GM21423 (cell line): ENCODE data around the gene ZNF524.
"Not testable (repeated sequence)": the region's sequence is repeated elsewhere in the genome, so short reads cannot be mapped to it uniquely, and the experiment has no call there.

ENCODE experiments used
- ATAC-seq: cut with Tn5 transposase; IDR thresholded peaks from one replicate; pipeline ENCODE4 v1.9.1; 2021; ENCODE audit warnings: mild to moderate bottlenecking, moderate library complexity; ENCODE audit not compliant: unreplicated experiment

The ZNF524 gene, protein sequence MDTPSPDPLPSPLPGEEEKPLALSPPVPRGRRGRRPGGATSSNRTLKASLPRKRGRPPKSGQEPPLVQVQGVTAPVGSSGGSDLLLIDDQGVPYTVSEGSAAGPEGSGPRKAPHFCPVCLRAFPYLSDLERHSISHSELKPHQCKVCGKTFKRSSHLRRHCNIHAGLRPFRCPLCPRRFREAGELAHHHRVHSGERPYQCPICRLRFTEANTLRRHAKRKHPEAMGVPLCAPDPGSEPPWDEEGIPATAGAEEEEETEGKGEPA

GRCh38 chr19:55599842-55600661 is at the start of gene ZNF524:
TSS of gene ZNF524 (plus strand) at chr19:55600288. CDS start at chr19:55602113, 1,825 bp downstream.
- ATAC-seq = peak; percentile 46

DNA sequence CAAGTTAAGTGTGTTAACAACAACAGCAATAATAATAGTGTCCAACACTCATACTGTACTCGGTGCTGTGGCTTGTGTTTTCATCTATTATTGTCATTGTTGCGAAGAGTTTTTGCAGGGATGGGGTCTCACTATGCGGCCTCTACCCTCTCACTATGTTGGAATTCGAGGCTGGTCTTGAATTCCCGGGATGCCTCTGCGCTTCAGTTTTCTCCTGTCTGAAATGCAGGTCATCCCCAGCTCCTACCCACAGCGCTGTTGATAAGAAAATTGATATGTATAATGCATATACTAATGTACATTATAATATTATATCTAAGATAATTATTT is 49.8 kb upstream of the ZNF524 start:
- no peak for ATAC-seq

DNA sequence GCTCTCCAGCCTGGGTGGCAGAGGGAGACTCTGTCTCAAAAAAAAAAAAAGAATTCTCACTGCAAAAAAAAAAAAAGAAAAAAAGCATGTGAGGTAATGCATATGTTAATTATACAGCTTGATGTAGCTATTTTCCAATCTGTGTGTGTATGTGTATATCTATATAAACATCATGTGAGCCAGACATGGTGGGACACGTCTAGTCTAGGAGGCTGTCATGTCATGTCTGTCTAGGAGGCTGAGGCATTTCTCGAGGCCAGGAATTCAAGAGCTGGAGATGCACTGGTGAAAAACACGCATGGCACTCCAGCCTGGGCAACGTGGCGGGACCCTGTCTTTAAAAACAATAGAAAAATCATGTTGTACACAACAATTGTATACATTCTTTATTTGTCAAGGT is 47.9 kb upstream of the ZNF524 start:
- ATAC-seq = no peak

- ATAC-seq = no peak
Measured at GRCh38 chr19:55552620-55553019, 47.5 kb upstream of the ZNF524 start.

- no peak for ATAC-seq
Measured at GRCh38 chr19:55553217-55554182, 46.6 kb upstream of the ZNF524 start.

DNA sequence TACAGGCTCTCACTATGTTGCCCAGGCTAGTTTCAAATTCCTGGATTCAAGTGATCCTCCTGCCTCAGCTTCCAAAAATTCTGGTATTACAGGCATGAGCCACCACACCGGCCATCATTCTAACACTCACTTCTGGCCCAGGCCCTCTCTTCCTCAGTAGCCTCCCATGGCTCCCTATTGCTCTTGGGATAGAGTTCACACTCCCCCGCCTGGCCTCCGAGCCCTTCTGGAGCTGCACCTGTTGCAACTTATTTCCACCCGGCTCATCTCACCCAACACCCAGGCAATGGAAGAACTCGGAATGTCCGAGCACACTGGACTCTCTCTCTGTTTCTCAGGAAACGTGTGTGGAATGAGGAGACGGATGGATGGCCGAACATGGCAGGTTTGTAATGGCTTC is 45.8 kb upstream of the ZNF524 start:
- no peak for ATAC-seq

GRCh38 chr19:55554741-55555152 is 45.3 kb upstream of the ZNF524 start:
- ATAC-seq = no peak

DNA sequence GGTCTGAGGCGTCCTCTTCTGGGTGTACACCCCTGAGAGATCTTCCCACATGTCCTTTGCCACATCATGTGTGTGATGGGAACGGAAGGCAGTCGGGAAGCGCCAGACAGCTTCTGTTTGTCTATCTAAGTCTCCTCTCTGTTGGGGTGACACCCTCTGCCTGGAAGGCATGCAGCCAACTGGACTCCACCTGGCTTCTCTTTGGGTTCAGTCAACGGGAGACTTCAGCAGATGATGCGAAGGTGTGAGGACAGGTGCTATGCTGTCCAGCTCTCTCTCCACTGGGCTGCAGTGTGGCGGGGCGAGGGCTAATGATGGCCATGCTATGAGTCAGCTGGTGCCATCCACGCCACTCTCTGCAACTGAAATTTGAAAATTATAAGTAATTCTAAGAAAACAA is 40.4 kb upstream of the ZNF524 start:
- no peak for ATAC-seq

- no peak for ATAC-seq
Measured at GRCh38 chr19:55563261-55563690, 36.8 kb upstream of the ZNF524 start.

GRCh38 chr19:55566823-55567222 is 33.3 kb upstream of the ZNF524 start:
- ATAC-seq = no peak

GRCh38 chr19:55567708-55568328 is 32.3 kb upstream of the ZNF524 start:
- no peak for ATAC-seq

- not testable (repeated sequence) for ATAC-seq
Measured at GRCh38 chr19:55569477-55569876, 30.6 kb upstream of the ZNF524 start.

DNA sequence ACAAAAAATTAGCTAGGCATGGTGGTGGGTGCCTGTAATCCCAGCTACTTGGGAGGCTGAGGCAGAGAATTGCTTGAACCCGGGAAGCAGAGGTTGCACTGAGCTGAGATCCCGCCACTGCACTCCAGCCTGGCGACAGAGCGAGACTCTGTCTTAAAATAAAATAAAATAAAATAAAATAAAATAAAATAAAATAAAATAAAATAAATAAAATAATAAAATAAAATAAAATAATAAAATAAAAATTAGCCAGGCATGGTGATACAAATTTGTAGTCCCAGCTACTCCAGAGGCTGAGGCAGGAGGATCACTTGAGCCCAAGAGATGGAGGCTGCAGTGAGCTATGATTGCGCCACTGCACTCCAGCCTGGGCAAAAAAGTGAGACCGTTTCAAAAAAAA is 26.2 kb upstream of the ZNF524 start:
- ATAC-seq = not testable (repeated sequence)

DNA sequence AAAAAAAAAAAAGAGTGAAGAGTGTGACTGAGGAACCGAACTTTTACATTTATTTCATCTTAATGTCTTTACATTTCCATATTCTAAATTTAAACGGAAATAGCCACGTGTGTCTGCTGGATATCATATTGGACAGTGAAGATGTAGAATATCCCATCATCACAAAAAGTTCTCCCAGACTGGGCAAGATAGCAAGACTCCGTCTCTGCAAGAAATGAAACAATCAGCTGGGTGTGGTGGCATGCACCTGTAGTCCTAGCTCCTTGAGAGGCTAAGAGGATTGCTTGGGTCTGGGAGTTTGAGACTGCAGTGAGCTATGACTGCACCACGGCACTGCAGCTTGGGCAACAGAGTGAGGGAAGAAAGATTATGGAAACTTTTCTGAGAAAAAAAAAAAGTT is 23.3 kb upstream of the ZNF524 start:
- no peak for ATAC-seq

GRCh38 chr19:55578031-55578760 is 21.9 kb upstream of the ZNF524 start:
- ATAC-seq = no peak

DNA sequence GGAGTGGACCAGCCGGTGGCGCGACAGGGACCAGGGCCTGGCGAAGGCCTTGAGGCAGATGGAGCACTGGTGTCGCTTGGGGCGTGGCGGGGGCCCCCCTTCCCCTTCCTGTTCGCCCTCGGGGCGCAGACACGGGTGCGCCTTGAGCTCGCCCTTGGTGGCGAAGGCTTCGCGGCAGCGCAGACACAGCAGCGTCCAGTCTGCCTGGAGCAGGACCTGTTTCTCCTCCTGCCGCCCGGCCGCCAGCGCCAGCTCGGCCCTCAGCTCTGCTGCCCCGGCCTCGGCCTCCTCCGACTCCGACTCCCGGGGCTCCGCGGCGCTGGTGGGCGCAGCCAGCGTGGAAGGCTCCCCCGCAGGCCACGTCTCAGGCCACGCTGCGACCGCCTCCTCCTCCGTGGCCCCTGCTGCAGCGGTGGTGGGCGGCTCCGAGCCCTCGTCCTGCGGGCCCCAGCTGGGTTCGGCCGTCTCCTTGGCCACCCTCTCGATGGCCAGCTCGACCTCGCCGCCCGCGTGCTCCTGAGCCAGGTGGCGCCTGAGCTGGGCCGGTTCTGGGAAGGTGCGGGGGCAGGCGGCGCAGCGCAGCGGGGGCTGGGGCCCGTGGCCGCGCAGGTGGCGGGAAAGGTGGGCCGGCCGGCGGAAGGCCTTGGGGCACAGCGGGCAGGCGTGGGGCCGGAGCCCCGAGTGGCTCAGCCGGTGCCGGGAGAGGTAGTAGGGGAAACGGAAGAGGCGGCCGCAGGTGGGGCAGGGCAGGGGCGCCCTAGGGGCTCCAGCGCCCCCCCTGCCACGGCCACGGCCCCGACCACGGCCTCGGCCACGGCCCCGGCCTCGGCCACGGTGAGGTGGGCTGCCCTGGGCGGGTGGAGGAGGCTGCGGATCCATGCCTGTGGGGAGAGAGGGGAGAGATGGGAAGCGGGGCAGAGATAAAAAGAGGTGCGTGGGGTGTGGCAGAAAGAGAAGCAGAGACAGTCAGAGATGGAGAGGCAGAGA is 21.0 kb upstream of the ZNF524 start:
- no peak for ATAC-seq

DNA sequence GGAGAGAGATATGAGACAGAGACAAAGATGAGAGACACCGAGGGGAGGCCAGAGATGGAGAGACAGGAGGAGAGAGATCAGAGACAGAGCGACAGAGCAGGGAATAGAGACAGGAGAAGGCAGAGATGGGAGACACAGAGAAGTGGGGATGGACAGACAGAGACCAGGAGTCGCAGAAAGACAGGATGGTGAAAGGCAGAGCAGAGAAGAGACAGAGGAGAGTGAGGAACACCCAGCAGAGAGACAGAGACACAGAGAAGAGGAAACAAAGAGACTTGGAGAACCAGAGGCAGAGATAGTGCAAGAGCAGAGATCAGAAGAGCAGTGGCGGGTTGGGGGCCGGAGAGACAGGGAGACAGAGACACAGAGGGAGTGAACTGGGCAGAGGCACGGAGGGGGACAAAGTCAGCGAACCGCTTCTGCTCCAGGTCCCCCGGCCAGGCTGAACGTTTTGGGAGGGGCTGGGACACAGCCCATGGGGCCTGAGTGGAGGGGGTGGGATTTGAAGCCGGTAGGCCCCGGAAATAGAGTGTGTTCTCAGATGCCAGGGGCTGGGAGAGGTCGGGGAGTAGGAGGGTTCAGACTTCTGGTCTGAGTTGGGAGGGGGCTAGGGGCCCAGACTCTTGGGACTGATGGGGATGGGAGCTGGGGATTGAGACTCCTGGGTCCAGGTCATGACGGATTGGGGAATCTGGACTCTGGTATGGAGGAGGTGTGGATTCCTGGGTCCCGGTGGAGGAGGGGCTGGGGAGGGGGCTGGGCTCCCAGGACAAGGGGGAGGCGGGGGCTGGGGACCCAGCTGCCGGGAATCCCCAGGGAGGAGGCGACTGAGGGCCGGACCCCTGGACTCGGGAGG is 20.1 kb upstream of the ZNF524 start:
- no peak for ATAC-seq

GRCh38 chr19:55580628-55581144 is 19.4 kb upstream of the ZNF524 start, which contains the start of gene ZNF579:
TSS of gene ZNF579 (minus strand) at chr19:55580848. CDS start at chr19:55579639, 1,209 bp downstream.
- ATAC-seq = peak; percentile 43
